Activated T-cell treated with anti-CD3 and anti-CD28 coated beads, Interleukin-2, amount 50 U/mL, for 72 hours (primary cell): ENCODE data around the gene HEATR5A. TPM values are rescaled to one million over a fixed set of nuclear protein-coding genes. Genes with fewer than 3 reads are reported as not detected.
"Not testable (repeated sequence)": the region's sequence is repeated elsewhere in the genome, so short reads cannot be mapped to it uniquely, and the experiment has no call there.

Experiments used
- ATAC-seq, 2 donors: fragments of 150-1000 bp; cut with Tn5 transposase; replicated peaks in 1 of 2; 2 replicates each; pipeline ENCODE4 v1.10.0; 2021; ENCODE audit warnings: moderate library complexity in 2 of 2, mild to moderate bottlenecking in 1 of 2
- DNase-seq, 2 donors: peaks; one replicate each; pipeline ENCODE4 v3.0.0; 2021 to 2022; ENCODE audit warnings: mixed read lengths in 1 of 2
- H3K27ac Mint-ChIP-seq: one replicate; pipeline ENCODE4 v1.8.0; 2022; ENCODE audit warnings: mild to moderate bottlenecking, moderate library complexity, mixed read lengths
- H3K27me3 Mint-ChIP-seq: one replicate; pipeline ENCODE4 v1.8.0; 2022; ENCODE audit warnings: low read depth, mixed read lengths
- H3K36me3 Mint-ChIP-seq, 2 donors: one replicate each; pipeline ENCODE4 v1.8.0; 2022; ENCODE audit warnings: mixed read lengths in 2 of 2, mild to moderate bottlenecking in 1 of 2; ENCODE audit not compliant: insufficient read depth in 2 of 2
- H3K4me1 Mint-ChIP-seq: one replicate; pipeline ENCODE4 v1.8.0; 2022; ENCODE audit warnings: low read depth, mixed read lengths
- H3K4me3 Mint-ChIP-seq, 2 donors: one replicate each; pipeline ENCODE4 v1.8.0; 2022; ENCODE audit warnings: mild to moderate bottlenecking in 2 of 2, mixed read lengths in 2 of 2, moderate library complexity in 2 of 2
- H3K9me3 Mint-ChIP-seq, 2 donors: one replicate each; pipeline ENCODE4 v1.8.0; 2022; ENCODE audit warnings: mixed read lengths in 2 of 2
- total RNA-seq, 2 donors: library from RNA; stranded (reverse); gene quantifications; one replicate each; pipeline ENCODE4 v1.2.3, GENCODE V29; 2022

HEATR5A gene
- total RNA-seq, 2 donors from 2014 or later = 11.4 to 13.3 TPM

DNA sequence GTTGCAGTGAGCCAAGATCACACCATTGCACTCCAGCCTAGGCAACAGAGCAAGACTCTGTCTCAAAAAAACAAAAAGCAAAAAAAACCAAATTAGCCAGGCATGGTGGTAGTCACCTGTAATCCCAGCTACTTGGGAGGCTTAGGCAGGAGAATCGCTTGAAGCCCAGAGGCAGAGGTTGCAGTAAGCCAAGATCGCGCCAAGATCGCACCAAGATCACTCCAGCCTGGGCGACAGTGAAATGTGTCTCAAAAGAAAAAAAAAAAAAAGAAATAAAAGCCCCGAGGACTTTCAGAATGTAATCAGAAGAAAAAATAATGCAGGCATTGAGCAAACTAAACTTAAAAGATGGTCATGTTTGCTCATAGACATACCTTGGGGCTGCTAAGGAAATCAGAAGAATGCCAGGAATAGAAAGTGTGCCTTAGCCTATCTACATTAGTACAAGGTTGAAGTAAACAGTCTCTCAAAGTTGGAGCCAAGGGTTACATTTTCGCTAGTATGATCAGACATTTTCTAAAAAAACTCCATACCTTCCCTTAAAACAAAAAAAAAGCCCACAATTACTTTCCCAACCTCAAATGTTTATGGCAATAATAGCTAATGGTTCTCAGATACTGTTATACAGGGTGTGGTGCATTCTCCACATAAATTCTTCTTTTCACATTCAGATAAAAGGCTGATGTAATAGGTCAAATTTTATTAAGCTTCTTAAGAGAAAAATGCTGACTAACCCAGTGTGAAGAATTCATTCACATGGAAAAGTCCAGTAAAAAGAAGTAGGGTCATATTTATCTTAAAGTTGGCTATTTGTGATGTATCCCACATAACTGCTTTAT, 21.1 kb upstream of the HEATR5A start:
- no peak overlapping the region for H3K4me3 Mint-ChIP-seq
- no peak for ATAC-seq
- H3K27ac Mint-ChIP-seq = no peak overlapping the region
- no peaks in the 10 kb centered on the region for H3K27me3 Mint-ChIP-seq
- H3K9me3 Mint-ChIP-seq = no peaks in the 10 kb centered on the region
- H3K36me3 Mint-ChIP-seq = peaks cover under 1 to 3% of the 10 kb centered on the region in 2 donors
- no peaks in the 10 kb centered on the region for H3K4me1 Mint-ChIP-seq
- DNase-seq = no peak

DNA sequence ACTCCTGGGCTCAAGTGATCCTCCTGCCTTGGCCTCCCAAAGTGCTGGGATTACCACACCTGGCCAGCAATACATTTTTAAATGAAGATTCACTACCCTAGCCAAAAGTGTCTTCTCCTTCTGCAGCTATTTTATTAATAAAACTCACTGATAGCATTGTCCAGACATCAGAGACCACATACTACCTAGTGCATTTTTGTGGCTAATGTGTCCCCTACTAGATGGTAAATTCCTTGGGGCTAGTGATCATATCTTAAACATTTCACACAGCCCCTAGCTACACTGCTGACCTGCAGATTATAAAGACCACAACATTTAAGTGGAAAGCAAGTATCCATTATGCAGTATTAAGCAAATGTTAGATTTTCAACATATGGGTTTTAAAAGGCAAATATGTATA, 19.9 kb upstream of the HEATR5A start:
- no peak overlapping the region for H3K4me3 Mint-ChIP-seq
- ATAC-seq (no peak), DNase-seq (no peak)
- no peak overlapping the region for H3K27ac Mint-ChIP-seq
- H3K4me1 Mint-ChIP-seq = no peaks in the 10 kb centered on the region
- H3K9me3 Mint-ChIP-seq = no peaks in the 10 kb centered on the region
- H3K36me3 Mint-ChIP-seq = peaks cover 1 to 3% of the 10 kb centered on the region in 2 donors
- no peaks in the 10 kb centered on the region for H3K27me3 Mint-ChIP-seq

DNA sequence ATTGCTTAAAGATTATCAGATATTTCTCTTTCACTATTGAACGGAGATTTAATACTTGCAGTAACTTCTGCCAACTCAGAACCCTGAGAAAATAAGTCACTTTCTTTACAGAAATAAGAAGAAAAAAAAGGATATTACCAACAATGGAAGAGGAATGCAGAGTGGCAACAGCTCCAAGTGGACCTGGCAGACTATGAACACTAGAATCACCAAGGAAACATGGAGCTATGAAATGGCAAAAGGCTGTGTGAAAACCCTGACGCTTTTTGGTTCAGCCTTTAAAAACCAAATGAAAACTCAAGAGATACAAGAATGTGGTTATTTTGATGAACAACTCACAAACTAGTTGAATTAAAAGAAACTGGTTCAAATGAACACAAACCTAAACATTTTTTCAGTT, 19.2 kb upstream of the HEATR5A start:
- no peak overlapping the region for H3K4me3 Mint-ChIP-seq
- peaks cover 1 to 3% of the 10 kb centered on the region in 2 donors for H3K36me3 Mint-ChIP-seq
- H3K9me3 Mint-ChIP-seq = no peaks in the 10 kb centered on the region
- DNase-seq = no peak
- H3K4me1 Mint-ChIP-seq = no peaks in the 10 kb centered on the region
- ATAC-seq = no peak
- no peaks in the 10 kb centered on the region for H3K27me3 Mint-ChIP-seq
- H3K27ac Mint-ChIP-seq = no peak overlapping the region

DNA sequence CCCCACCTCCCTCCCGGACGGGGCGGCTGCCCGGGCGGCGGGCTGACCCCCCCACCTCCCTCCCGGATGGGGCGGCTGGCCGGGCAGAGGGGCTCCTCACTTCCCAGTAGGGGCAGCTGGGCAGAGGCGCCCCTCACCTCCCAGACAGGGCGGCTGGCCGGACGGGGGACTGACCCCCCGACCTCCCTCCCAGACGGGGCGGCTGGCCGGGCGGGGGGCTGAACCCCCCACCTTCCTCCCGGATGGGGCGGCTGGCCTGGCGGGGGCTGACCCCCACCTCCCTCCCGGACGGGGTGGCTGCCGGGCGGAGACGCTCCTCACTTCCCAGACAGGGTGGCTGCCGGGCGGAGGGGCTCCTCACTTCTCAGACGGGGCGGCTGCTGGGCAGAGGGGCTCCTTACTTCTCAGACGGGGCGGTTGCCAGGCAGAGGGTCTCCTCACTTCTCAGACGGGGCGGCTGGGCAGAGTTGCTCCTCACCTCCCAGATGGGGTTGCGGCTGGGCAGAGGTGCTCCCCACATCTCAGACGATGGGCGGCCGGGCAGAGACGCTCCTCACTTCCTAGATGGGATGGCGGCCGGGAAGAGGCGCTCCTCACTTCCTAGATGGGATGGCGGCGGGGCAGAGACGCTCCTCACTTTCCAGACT, 16.8 kb upstream of the HEATR5A start:
- H3K36me3 Mint-ChIP-seq, H3K4me3 Mint-ChIP-seq, H3K27ac Mint-ChIP-seq, ATAC-seq, H3K27me3 Mint-ChIP-seq, DNase-seq, H3K9me3 Mint-ChIP-seq, H3K4me1 Mint-ChIP-seq: not testable (repeated sequence)

DNA sequence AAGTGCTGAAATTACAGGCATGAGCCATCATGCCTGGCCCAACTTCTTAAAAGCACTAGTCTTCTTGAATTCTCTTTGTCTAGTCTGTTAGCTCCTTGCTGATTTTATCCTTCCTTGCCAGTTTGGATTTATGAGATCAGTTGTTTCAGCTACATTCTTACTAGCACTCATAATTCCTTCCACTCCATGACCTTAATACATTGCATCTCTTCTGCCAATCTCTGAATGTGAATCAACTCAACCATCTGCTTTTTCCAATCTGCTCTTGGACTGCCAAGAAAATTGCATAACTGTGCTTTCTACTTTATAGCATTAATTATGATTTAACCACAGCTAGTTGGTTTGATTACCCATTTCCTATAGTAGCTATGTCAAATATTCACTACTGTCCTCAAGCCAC, 14.9 kb upstream of the HEATR5A start:
- Mint-ChIP-seq H3K27me3 (no peaks in the 10 kb centered on the region), H3K9me3 (peaks cover 3 to 6% of the 10 kb centered on the region in 2 donors), H3K27ac (no peak overlapping the region), H3K4me1 (peaks cover 5% of the 10 kb centered on the region), H3K36me3 (peaks cover 7% of the 10 kb centered on the region in 2 donors), H3K4me3 (no peak overlapping the region)
- ATAC-seq = no peak
- no peak for DNase-seq

DNA sequence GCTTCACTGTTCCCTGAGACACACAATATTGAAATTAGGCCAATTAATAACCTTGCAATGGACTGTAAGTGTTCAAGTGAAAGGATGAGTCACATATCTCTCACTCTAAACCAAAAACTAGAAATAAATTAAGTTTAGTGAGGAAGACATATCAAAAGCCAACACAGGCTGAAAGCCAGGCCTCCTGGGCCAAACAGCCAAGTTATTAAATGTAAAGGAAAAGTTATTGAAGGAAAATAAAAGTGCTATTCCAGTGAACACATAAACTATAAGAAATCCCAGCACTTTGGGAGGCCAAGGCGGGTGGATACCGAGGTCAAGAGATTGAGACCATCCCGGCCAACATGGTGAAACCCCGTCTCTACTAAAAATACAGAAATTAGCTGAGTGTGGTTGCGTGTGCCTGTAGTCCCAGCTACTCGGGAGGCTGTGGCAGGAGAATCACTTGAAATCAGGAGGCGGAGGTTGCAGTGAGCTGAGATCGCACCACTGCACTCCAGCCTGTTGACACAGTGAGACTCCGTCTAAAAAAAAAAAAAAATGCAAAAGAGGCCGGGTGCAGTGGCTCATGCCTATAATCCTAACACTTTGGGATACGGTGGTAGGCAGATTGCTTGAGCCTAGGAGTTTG, 10.4 kb upstream of the HEATR5A start:
- ATAC-seq (no peak), DNase-seq (no peak)
- Mint-ChIP-seq H3K27ac (no peak overlapping the region), H3K36me3 (peaks cover 6 to 7% of the 10 kb centered on the region in 2 donors), H3K27me3 (no peaks in the 10 kb centered on the region), H3K4me3 (no peak overlapping the region), H3K4me1 (peaks cover 13% of the 10 kb centered on the region), H3K9me3 (peaks cover 3 to 6% of the 10 kb centered on the region in 2 donors)

DNA sequence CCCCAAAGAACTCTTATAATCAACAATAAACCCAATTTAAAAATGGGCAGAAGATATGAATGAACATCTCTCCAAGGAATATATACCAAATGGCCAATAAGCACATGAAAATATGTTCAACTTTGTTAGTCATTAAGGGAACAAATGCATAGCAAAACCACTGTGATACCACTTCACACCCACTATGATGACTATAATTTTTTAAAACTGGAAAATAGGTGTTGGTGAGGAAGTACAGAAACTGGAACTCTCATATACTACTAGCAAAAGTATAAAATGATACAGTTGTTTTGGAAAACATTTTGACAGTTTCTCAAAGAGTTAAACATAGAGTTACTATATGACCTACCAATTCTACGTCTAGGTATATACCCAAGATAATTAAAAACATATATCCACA, 9.4 kb upstream of the HEATR5A start:
- peak; percentile 78 to 85 for ATAC-seq
- DNase-seq = no peak
- H3K4me1 Mint-ChIP-seq = peaks cover 13% of the 10 kb centered on the region
- no peak overlapping the region for H3K27ac Mint-ChIP-seq
- peaks cover 3 to 6% of the 10 kb centered on the region in 2 donors for H3K9me3 Mint-ChIP-seq
- H3K27me3 Mint-ChIP-seq = no peaks in the 10 kb centered on the region
- no peak overlapping the region for H3K4me3 Mint-ChIP-seq
- peaks cover 6 to 7% of the 10 kb centered on the region in 2 donors for H3K36me3 Mint-ChIP-seq

DNA sequence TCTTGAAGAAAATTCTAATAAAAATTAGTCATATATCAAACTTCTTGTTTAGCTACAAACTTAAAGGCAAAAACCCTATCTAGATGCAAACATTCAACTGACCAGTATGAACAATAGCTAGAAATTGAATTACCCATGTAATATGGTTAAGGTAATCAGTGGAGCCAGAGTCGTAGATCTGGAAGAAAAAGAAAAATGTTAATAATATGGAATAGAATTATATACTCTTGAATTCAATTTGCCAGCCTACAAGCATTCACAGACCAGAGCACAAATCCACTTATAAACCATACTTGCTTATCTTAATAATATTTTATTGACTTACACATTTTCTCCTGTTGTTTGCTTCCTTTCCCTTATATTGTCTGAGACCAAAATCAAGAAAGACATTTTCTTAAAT, 7.7 kb upstream of the HEATR5A start:
- H3K9me3 Mint-ChIP-seq = peaks cover 3 to 6% of the 10 kb centered on the region in 2 donors
- DNase-seq = no peak

DNA sequence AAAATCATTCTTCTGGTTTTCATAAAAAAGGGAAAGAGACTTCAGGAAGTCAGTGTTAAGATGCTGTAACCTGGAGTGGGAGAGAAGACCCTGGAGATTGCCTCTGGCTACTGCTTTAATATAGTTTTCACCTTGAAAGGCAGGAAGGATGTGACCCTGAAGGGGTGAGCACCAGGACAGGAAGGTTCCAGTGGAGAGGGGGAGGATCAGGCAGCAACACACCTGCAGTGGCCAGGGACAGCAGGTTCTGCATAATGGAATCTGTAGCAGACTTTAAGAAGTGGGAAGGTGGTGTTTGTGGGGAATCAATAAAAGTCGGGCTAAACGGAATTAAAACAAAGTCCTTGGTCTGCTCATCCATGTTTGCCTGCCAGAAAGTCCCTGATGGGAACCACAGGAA, 6.3 kb upstream of the HEATR5A start:
- DNase-seq = no peak
- ATAC-seq = no peak
- H3K4me3 Mint-ChIP-seq = no peak overlapping the region
- H3K36me3 Mint-ChIP-seq = peaks cover 1 to 3% of the 10 kb centered on the region in 2 donors
- no peaks in the 10 kb centered on the region for H3K27me3 Mint-ChIP-seq
- H3K9me3 Mint-ChIP-seq = no peaks in the 10 kb centered on the region
- H3K4me1 Mint-ChIP-seq = peaks cover 16% of the 10 kb centered on the region
- no peak overlapping the region for H3K27ac Mint-ChIP-seq

More for the DNA sequence above, 7.7 kb upstream of the HEATR5A start:
- no peak for ATAC-seq
- H3K4me3 Mint-ChIP-seq = no peak overlapping the region
- H3K27me3 Mint-ChIP-seq = no peaks in the 10 kb centered on the region
- H3K4me1 Mint-ChIP-seq = peaks cover 13% of the 10 kb centered on the region
- no peak overlapping the region for H3K27ac Mint-ChIP-seq
- H3K36me3 Mint-ChIP-seq = peaks cover 6 to 7% of the 10 kb centered on the region in 2 donors

DNA sequence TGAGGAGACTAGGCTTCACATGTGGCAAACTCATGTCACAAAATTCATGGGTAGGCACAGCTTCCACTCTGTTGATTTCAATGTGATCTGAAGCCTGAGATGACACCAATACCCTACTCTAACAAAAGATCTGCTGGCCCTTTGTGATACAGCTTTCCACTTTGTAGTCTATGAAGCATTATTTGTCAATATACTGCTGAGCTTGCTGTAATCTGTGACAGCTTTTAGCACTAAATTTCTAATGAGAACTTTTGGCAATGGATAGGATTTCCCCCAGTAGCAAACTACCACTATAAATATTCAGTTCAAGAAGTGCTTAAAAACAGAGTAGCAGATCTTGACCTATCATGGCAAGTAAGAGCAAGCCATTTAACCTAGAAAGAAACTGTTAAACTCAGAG, 5.6 kb upstream of the HEATR5A start:
- Mint-ChIP-seq H3K27me3 (no peaks in the 10 kb centered on the region), H3K27ac (no peak overlapping the region), H3K36me3 (peaks cover 0 to 1% of the 10 kb centered on the region in 2 donors)

DNA sequence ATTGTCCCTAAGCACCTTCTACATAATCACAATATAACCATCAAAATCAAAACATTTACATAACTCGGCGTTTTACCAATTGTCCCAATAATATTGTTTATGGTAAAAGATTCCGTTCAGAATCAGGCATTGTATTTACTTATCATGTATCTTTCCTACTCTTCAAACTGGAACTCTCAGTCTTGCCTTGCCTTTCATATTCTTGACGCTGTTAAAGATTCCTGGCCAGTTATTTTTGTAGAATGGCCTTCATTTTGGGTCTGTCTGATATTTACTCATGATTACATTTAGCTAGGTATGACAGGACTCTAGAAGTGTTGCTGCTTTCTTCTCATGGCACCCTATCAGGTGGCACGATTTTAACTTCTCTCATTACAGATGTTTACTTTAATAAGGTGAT, 850 bp upstream of the HEATR5A start:
- peak overlapping the region; percentile 84 to 89 for H3K4me3 Mint-ChIP-seq
- no peaks in the 10 kb centered on the region for H3K9me3 Mint-ChIP-seq
- H3K27ac Mint-ChIP-seq = peak overlapping the region; percentile 48
- H3K36me3 Mint-ChIP-seq = peaks cover 1% of the 10 kb centered on the region in 2 donors
- DNase-seq (no peak), ATAC-seq (no peak)
- H3K4me1 Mint-ChIP-seq = peaks cover 24% of the 10 kb centered on the region
- H3K27me3 Mint-ChIP-seq = no peaks in the 10 kb centered on the region

More for the DNA sequence above, 5.6 kb upstream of the HEATR5A start:
- H3K4me1 Mint-ChIP-seq = peaks cover 24% of the 10 kb centered on the region
- H3K9me3 Mint-ChIP-seq = no peaks in the 10 kb centered on the region
- ATAC-seq (no peak), DNase-seq (no peak)
- H3K4me3 Mint-ChIP-seq = no peak overlapping the region

DNA sequence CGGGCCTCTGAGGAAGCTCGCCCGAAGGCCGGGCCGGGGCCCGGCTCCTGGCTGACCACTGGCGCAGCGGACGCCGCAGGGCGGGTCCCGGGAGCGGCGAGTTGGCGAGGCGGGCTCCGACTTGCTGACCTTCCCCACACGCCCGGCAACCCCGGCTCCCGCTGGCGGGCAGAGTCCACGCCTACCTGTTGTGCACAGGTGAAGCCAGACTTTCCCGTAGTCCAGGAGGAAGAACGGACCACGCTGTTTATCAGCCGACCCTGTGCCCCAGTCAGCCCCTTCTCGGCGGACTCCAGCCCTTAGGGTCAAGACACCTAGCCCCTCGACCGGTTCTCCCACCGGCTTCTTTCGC, 407 bp downstream of the HEATR5A start:
- Mint-ChIP-seq H3K9me3 (no peaks in the 10 kb centered on the region), H3K27me3 (no peaks in the 10 kb centered on the region), H3K4me1 (peaks cover 28% of the 10 kb centered on the region), H3K36me3 (peaks cover 1% of the 10 kb centered on the region in 2 donors), H3K27ac (no peak overlapping the region), H3K4me3 (peak overlapping the region; percentile 84 to 89)
- ATAC-seq = peak; percentile 10 to 24
- DNase-seq = peak; percentile 28 to 41
